RCC 7860 (cell line): ENCODE data around the gene BRD3OS.
A peak's percentile ranks its signal among the peaks of the same experiment; 100 is the strongest.
"Not testable (repeated sequence)": the region's sequence is repeated elsewhere in the genome, so short reads cannot be mapped to it uniquely, and the experiment has no call there.

ENCODE experiments used
- DNase-seq: peaks from one replicate; pipeline ENCODE4 v3.0.0-alpha.2; 2015; ENCODE audit warnings: low spot score
- FAIRE-seq: peaks from 2 replicates; lab custom pipeline; 2012; peaks lifted over from hg19 to GRCh38; lab: Jason Lieb, UNC

BRD3OS gene

DNA sequence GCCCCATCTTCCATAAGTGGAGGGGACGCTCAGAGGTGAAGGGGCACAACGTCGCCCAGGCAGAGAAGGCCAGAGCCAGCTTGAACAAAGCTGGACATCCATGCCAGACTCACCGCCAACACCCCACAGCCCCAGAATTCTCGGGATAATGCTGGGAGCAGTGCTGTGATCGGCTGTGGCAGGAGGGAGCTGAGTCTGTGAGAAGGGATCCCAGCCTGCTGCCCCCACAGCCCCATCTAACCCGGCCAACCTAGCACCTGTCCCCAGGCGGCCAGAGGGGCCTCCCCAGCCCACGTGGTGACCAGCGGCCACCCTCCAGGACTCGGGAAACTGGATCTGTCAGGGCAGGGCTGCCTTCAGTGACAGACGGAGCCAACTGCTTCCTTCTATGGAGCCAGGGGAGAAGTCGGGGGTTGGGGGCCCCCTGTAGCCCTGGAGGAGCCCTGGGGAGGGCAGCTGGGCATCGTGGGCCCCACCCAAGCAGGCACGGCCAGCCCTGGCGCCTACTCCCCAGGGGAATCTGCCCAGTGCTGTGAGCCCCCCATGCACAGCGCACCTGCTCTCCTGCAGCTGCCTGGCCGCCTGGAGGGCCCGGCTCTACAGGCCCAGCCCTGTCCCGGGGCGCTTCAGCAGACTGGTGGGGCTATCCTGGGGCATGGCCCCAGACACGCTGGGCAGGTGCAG lies 36.5 kb downstream of the BRD3OS start:
- no peak for DNase-seq
- no peak for FAIRE-seq

DNA sequence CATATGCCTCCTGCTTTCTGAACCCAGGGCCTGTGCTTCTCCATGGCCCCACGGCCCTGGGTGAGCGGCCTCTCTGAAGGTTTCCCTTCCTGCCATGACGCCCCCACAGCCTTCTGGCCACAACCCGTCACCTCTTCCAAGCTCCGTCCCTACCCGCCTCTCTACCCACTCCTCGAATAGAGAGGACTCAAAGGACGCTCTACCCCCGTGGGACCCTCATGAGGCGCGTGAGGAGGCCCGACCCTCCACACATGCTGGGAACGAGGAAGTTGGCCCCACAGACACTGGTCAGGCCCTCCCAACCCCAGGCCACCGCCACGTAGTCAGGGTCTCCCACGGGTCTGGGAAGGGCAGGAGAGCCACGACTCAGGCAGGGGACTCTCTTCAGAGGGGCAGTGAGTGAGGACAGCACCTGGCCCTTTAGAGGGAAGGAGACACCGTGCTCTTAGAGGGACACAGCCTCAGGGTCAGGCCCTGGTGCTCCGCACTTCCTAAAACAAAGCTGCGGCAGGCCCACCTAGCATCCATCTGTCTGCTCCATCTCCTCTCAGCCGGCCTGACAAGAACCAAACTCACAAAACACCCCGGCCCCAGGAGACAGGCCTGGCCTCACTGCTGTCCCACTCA lies 37.3 kb downstream of the BRD3OS start:
- no peak for FAIRE-seq
- no peak for DNase-seq

DNA sequence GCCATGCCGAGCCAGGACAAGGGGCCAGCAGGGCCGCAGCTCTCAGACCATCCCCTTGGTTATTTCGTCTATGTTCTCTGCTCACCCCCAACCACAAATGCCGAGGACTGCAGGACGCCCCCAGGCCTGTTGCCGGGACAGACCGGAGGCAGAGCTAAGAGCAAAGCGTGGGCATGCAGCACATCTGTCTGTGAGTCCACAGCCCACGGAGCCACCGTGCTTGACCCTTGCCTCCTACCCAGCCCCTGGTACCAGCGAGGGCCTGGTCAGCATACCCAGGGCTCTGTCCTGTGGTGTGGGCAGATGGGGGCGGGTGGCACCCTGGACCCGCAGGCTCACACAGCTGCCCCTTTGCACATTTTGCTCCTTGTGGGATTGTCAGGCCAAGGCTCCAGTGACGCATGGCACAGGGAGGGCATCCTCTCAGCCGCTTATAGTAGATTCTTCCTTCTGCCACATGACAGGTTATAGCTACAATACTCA lies 37.8 kb downstream of the BRD3OS start:
- DNase-seq = no peak
- no peak for FAIRE-seq

GRCh38 chr9:134063571-134064450 lies 38.5 kb downstream of the BRD3OS start:
- FAIRE-seq (no peak), DNase-seq (no peak)

DNA sequence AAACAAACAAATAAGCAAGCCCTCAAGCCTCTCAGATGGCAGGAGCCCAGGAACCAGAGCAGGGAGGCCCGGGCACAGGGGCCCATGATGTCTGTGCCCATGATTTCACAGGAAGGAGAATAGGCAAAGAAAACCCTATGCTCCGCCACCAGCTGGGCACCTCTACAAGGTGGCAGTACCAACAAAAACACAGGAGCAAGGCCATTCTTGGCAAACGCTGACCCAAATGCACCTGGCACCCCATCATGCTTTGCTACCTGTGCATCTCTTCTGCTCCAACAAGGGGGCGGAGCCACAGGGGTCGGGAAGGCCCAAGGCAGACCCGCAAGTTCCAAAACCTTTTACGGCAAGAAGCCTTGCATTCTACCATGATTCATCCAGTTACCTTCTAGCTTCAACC lies 39.4 kb downstream of the BRD3OS start:
- no peak for FAIRE-seq
- DNase-seq = no peak

DNA sequence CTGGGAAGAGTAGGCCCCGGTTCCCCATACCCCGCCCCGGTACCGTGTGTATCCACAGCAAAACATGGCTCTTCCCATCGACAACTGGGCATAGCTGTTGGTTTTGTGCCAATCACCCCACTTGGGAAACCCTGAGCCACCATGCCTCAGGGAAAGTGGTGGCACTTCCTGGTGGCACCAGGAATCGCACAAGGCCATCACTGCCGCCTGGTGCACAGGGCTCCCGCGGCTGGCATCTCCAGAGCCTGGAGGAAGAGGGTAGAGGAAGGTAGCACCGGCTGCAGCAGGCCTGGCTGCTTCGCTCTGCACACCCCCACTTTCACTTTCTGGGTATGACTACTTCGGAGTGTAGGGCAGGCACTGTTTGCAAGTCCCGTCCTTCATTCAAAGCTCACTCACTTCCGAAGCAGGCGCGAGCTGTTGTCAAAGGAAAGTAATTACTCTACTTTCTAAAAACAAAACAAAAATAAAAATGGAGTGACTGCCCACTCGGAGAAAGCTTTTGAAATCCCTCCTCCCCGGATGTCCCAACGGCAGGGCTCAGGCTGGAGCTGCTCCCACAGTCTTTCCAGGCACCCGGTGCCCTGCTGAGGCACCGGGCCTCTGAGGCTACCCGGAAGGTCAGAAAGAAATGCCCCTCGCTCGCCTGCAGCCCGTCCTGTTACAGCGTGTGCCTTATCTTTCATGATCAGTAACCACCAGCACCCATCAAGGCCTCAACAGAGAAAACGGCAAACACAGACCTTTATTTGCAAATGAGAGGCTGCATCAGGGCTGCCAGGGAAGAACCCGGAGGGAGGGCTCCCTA lies 40.5 kb downstream of the BRD3OS start:
- no peak for FAIRE-seq
- DNase-seq = no peak

DNA sequence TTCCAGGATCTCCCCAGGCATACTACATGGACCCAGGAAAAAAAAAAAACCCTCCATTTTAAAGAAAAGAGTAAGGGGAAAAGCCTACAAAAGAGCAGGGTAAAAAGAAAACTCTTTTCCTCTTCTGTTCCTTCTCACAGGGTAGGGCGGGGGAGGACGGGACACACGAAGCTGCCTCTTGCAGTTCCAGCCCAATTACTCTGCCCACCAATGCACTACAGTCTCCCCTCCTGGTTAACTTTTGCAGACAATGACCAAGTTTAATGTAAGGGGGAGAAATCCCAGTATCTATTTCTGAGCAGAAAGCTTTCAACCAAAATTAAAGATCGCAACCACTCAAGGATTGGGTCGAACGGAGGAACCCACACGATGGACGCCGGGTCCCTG lies 41.2 kb downstream of the BRD3OS start:
- no peak for DNase-seq
- FAIRE-seq = no peak

DNA sequence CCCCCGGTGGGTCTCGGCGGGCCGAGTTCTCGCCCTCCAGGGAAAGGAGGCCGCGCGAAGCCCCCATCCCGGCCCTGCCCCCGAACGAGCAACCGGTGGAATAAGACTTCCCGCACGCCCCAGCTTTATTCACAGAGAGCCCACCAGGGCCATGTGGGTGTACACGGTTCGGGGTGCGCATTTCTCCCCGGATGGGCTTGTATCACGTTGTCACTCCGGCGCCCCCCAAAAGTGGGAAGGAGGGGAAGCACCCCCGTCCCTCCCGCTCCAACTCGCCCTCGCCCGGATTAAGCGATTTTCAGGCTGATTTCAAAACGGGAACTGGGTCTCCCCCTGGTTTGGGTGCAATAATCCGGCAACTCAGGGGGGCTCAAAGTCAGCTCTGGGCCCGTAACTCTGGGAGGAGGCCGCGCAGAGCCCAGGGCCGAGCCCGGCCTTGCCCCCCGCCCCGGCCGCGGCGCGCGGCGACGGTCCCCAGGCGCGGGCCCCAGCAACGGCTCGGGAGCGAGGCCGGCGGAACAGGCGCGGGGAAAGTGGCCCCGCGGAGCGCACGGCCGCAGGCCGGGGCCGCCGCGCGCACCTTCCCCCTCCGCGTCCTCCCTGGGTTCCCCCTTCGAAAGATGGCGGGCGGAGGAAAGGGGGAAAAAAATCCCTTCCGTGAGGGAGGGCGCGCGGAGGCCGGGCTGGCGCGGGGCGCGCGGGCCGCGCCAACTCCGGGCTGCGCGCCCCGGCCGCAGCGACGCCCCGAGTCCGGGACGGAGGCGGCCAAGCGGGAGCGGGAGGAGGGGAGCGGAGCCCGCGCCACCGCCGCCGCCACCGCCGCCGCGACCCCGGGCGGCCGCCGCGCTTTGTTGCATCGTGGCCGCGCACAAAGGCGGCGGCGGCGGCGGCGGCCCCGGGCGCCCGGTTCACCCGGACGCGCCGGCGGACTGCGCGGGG lies 41.9 kb downstream of the BRD3OS start:
- FAIRE-seq (no peak), DNase-seq (no peak)

DNA sequence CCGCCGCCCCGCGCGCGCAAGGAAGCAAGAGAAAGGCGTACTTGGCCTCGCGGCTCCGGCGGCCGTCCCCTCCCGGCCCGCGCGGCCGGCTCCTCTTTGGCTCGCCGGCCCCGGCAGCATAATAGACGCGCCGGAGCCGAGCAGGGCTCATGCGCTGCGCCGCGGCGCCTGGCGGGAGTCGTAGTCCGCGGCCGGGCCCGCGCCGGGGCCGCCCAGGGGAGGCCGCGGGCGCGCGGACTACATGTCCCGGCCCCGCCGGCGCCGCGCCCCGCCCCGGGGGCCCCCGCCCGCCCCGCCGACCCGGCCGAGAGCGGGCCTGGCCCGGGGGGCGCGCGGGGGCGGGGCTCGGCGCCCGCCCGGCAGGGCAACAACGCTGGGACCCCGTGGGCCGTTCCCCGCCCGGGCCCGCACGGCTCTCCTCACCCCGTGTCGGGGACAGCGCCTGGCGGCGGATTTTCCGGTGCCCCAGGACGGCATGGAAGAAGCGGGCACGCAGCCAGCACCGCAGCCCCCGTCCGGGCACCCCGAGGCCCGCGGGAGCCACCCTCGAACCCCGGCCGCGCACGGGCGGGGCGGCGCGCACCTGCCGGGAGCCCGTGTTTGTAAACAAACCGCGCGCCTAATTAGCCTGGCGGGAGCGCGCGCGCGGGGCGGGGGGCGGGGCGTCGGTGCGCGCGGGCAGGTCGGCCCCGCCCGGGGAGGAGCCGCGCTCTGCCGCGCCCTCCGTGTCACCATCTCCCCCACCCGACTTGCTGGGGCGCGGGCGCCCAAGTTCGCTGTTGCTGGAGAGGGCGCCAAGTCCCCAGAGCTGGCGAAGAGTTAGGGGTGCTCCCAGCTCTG lies 42.8 kb downstream of the BRD3OS start, which contains the start of gene BRD3:
Gene BRD3, minus strand, starts transcription at position 123 of the 840 bp plus-strand sequence. CDS start 14,549 bp downstream, outside the sequence.
- peak; percentile 71 for DNase-seq
- FAIRE-seq = no peak

- FAIRE-seq = no peak
- DNase-seq = no peak
Observed at GRCh38 chr9:134068744-134069479, 43.6 kb downstream of the BRD3OS start.

DNA sequence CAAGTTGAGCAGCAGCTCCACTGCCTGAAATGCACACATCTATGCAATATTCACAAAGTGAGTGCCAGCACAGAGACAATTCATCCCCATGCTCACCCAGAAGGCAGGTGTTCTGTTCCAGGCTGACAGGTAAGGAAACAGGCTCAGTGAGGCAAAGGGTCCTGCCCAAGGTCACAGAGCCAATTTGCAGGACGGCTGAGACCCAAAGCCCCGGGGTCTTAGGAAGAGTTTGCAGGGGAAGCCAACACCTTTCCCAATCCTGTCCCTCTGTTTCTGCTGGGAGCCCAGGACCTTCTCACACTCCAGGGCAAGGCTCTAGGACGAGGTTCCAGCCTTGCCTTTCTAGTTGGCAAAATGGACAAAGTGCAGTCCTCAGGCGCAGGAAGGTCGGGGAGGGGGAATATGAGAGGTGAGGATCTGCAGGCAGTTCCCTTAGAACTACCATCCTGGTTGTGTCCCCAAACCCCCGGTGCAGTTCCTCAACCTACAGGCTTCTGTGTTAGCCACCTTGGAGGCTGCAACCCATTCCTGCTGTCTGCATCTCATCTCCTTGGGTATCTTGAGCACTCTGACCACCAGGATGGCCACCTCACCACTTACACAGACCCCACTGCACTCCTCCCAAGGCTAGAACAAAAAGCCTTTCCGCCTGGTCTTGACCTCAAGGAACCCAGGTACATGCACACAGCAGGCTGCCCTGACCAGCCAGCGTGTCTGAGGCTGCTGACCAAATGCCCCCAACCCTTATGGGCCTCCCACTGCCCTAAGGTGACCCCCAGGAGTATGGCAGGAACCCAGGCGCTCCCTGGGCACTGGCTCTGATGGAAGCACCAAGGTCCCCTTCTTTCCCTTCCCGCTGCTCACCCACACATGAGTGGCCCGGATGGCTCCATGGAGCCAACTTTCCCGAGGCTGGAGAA lies 44.5 kb downstream of the BRD3OS start:
- FAIRE-seq (no peak), DNase-seq (no peak)

GRCh38 chr9:134071149-134071548 lies 45.9 kb downstream of the BRD3OS start:
- DNase-seq = no peak
- FAIRE-seq = no peak

DNA sequence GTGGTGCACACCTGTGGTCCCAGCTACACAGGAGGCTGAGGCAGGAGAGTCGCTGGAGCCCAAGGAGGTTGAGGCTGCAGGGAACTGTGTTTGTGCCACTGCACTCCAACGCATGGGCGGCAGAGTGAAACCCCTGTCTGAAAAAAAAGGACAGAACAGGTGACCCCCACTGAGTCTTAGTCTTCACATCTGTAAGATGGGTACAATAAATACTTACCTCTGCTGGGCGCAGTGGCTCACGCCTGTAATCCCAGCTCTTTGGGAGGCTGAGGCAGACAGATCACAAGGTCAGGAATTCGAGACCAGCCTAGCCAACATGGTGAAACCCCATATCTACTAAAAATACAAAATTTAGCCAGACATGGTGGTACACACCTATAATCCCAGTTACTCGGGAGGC lies 47.4 kb downstream of the BRD3OS start:
- FAIRE-seq, DNase-seq: not testable (repeated sequence)

DNA sequence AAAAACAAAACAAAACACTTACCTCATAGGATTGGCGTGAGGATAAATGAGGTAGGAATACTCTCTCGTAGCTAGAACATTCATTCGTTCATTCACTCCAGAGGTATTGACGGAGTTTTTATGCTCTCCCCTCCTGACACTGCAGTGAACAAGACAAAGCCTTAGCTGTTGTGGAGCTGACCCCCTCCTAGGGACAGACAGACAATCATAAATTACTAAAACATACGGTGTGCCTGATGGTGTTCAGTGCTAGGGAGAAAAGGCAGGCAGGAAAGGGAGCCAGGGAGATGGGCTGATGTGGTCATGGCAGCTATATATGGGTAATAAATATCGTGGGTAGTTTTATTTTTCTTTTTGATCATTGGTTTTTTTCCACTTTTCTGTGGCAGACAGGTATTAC lies 48.2 kb downstream of the BRD3OS start:
- FAIRE-seq (no peak), DNase-seq (no peak)

- not testable (repeated sequence) for DNase-seq, FAIRE-seq
Observed at GRCh38 chr9:134075689-134076088, 50.4 kb downstream of the BRD3OS start.

DNA sequence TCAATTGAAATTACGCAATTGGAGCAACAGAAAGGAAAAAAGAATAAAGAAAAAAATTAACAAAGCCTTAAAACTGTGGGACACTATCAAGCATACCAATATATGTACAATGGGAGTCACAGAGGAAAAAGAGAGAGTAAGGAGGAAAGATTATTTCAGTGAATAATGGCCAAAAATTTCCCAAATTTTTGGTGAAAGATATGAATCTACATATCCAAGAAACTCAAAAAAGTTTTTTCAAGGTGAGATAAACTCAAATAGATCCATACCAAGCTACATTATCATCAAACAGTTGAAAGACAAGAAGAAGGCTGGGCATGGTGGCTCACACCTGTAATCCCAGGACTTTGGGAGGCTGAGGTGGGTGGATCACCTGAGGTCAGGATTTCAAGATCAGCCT lies 51.4 kb downstream of the BRD3OS start:
- DNase-seq (no peak), FAIRE-seq (no peak)
